ENCODE measurements around the gene NKIRAS1.
A peak's percentile ranks its signal among the peaks of the same experiment; 100 is the strongest.

NKIRAS1 gene

DNA sequence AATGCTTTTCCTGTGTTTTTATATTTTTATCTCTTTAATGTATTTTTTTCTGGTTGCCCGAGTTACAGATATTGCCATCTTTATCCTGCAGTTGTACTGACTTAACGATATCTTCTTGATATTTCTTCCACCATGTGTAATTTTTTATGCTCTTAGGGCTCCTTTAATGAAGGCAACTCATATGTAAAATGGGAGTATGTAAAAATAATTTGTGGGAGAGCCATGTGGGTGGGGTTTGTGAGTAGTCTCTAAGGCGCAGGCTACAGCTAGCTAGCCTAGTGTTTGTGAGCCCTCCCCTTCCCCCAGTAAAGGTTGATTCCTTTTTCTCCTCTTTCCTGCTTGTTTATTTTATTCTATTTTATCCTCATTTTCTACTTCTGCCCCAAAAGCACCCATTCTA is 72.9 kb downstream of the NKIRAS1 start:
- ATAC-seq = no peak
- Mint-ChIP-seq H3K27ac (peak overlapping the region in 1 of 2 donors; percentile 4), H3K9me3 (no peaks in the 10 kb centered on the region), H3K4me3 (no peak overlapping the region), H3K27me3 (no peaks in the 10 kb centered on the region), H3K4me1 (peaks cover 28% of the 10 kb centered on the region)
- DNase-seq = no peak
